Ascending aorta (tissue), 2 donors: ENCODE measurements around the gene YJU2. TPM values are rescaled to one million over a fixed set of nuclear protein-coding genes. Genes with fewer than 3 reads are reported as not detected.
A peak's percentile ranks its signal among the peaks of the same experiment; 100 is the strongest.
"Not testable (repeated sequence)": the region's sequence is repeated elsewhere in the genome, so short reads cannot be mapped to it uniquely, and the experiment has no call there.

Source experiments
- DNase-seq, 2 donors: peaks; one replicate each; pipeline ENCODE4 v3.0.0-alpha.2; 2019; ENCODE audit warnings: low spot score in 2 of 2
- H3K27ac ChIP-seq, 2 donors: fragments of 200-600 bp; sonication (generic); one replicate each; pipeline ENCODE4 v1.5.1; 2016 to 2017; ENCODE audit warnings: mild to moderate bottlenecking in 1 of 2
- H3K27me3 ChIP-seq: fragments of 200-600 bp; sonication (generic); one replicate; pipeline ENCODE4 v1.5.1; 2017
- H3K36me3 ChIP-seq, 2 donors: fragments of 200-600 bp; sonication (generic); one replicate each; pipeline ENCODE4 v1.5.1; 2016
- H3K4me1 ChIP-seq, 2 donors: fragments of 200-600 bp; sonication (generic); one replicate each; pipeline ENCODE4 v1.5.1; 2016 to 2017; ENCODE audit warnings: mild to moderate bottlenecking in 1 of 2
- H3K4me3 ChIP-seq, 2 donors: fragments of 200-600 bp; sonication (generic); one replicate each; pipeline ENCODE4 v1.5.1; 2016 to 2017; ENCODE audit warnings: mild to moderate bottlenecking in 1 of 2
- H3K9me3 ChIP-seq, 2 donors: fragments of 200-600 bp; sonication (generic); one replicate each; pipeline ENCODE4 v1.5.1; 2016
- CTCF ChIP-seq, 3 experiments: fragments of 200-600 bp in 2 of 3; fragments of 450-650 bp in 1 of 3; sonication (generic) in 2 of 3; IDR thresholded peaks; one replicate each; pipeline ENCODE4 v1.5.1; 2016 to 2019; ENCODE audit warnings: antibody characterized with exemption in 3 of 3, mild to moderate bottlenecking in 1 of 3, moderate library complexity in 1 of 3
- intact Hi-C: fragments of 100-400 bp; cut with DNase I; formaldehyde crosslinking; loops from one replicate; pipeline ENCODE4 v1.15.1; 2023
- total RNA-seq: library from RNA; depleted of rRNA; stranded (reverse); fragments of >200 nt; gene quantifications from one replicate; pipeline ENCODE4 v1.1.0, GENCODE V29; 2016

The YJU2 gene
- total RNA-seq, 1 donor from 2014 or later: 64.6 TPM

GRCh38 chr19:4268816-4269430 is 22.0 kb downstream of the YJU2 start:
- no peaks in the 10 kb centered on the region for H3K9me3 ChIP-seq
- H3K36me3 ChIP-seq: peaks cover 32 to 58% of the 10 kb centered on the region in 2 donors
- no peak for DNase-seq
- H3K27ac ChIP-seq: no peak overlapping the region
- no peaks in the 10 kb centered on the region for H3K27me3 ChIP-seq
- H3K4me1 ChIP-seq: no peaks in the 10 kb centered on the region
- intact Hi-C loops: loop anchor here (2.0 to 5.0 kb wide), 2 partner anchors 83 to 132 kb away; partner anchors contain the start of gene SH3GL1
- TF ChIP-seq CTCF (IDR thresholded peaks at IDR 0.05): no peak
- no peak overlapping the region for H3K4me3 ChIP-seq

DNA sequence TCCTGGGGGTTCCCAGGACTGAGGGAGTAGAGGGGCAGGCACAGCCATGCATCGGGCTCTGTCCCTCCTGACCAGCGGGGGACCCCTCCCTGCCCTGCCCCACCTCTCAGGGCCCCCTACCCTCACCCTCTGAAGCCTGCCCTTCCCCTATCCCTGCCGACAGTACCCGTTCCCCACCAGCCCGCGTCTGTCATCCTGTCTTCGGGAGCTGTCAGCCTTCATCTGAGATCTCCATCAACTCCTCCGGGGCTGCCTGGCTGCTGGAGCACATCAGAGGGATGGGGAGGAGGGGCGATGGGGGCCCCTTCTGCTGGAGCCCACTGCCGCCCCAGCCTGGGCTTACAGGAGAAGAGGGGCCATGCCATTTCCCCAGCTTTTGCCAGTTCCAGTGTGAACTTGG is 26.0 kb downstream of the YJU2 start:
- intact Hi-C loops: loop anchor here (2.0 kb wide), 1 partner anchor 32 kb away; the partner anchor contains the start of gene FSD1
- DNase-seq: no peak
- H3K9me3 ChIP-seq: no peaks in the 10 kb centered on the region
- H3K4me1 ChIP-seq: no peaks in the 10 kb centered on the region
- H3K27me3 ChIP-seq: no peaks in the 10 kb centered on the region
- H3K4me3 ChIP-seq: no peak overlapping the region
- H3K36me3 ChIP-seq: peaks cover 13 to 37% of the 10 kb centered on the region in 2 donors
- TF ChIP-seq CTCF (IDR thresholded peaks at IDR 0.05): no peak
- H3K27ac ChIP-seq: no peak overlapping the region

DNA sequence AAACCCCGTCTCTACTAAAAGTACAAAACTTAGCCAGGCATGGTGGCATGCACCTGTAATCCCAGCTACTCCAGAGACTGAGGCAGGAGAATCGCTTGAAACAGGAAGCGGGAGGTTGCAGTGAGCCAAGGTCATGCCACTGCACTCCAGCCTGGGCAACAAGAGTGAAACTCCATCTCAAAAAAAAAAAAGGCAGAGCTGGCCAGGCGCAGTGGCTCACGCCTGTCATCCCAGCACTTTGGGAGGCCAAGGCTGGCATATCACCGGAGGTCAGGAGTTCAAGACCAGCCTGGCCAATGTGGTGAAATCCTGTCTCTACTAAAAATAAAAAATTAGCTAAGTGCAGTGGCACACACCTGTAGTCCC is 27.4 kb downstream of the YJU2 start:
- intact Hi-C loops, H3K27ac ChIP-seq, H3K4me1 ChIP-seq, H3K4me3 ChIP-seq, DNase-seq, H3K9me3 ChIP-seq: not testable (repeated sequence)
- Histone ChIP-seq H3K36me3 (peaks cover under 1 to 24% of the 10 kb centered on the region in 2 donors), H3K27me3 (peaks cover 10% of the 10 kb centered on the region)

DNA sequence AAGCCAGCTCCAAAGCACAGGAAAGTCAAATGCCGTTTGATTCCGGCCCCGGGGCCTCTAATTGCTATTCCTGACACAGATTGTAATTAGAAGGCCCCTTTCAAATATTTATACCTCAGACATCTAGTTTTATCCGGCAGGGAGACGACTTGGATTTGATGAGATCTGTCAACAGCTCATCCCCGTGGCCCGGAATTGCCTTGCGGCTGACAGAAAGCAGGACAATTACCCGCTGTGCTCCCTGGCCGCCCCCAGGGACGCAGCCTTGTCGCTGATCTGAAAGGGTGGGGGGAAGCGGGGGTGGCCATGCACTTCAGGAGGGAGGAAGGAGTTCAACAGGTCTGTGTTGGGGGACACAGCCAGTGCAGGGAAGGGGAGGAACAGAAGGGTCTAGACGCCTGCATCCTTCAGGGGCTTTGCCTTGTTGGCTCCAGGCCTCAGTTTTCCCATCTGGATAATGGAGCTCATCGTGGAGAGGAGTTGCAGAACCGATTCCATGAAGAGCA is 30.4 kb downstream of the YJU2 start:
- intact Hi-C loops: no loop called here
- H3K9me3 ChIP-seq: no peaks in the 10 kb centered on the region
- no peak for DNase-seq
- H3K36me3 ChIP-seq: no peaks in the 10 kb centered on the region
- H3K4me3 ChIP-seq: no peak overlapping the region
- no peak overlapping the region for H3K27ac ChIP-seq
- peaks cover 6 to 8% of the 10 kb centered on the region in 2 donors for H3K4me1 ChIP-seq
- H3K27me3 ChIP-seq: peaks cover 22% of the 10 kb centered on the region
- no peak for TF ChIP-seq CTCF (IDR thresholded peaks at IDR 0.05)

DNA sequence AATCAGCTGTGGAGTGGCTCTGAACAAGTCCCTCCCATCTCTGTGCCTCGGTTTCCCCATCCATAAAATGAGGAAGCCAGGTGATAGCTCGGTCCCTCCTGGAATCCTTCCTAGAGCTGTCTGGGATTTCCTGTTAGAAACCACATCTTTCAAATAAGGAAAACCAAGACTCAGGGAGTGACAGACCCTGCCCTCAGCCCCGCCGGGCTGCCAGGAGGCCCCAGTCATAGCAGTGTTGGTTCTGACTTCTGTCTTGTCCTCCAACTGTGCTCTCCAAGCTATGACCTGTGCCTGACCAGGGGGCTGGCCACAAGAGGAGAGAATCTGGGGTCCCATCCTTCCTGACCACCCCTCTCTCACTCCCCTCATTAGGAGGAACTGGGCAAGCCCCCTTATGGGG is 31.1 kb downstream of the YJU2 start:
- no peak overlapping the region for H3K4me3 ChIP-seq
- no peak overlapping the region for H3K27ac ChIP-seq
- H3K4me1 ChIP-seq: peaks cover 6 to 8% of the 10 kb centered on the region in 2 donors
- no peaks in the 10 kb centered on the region for H3K9me3 ChIP-seq
- no peak for TF ChIP-seq CTCF (IDR thresholded peaks at IDR 0.05)
- peaks cover 22% of the 10 kb centered on the region for H3K27me3 ChIP-seq
- no peaks in the 10 kb centered on the region for H3K36me3 ChIP-seq
- intact Hi-C loops: no loop called here
- no peak for DNase-seq

DNA sequence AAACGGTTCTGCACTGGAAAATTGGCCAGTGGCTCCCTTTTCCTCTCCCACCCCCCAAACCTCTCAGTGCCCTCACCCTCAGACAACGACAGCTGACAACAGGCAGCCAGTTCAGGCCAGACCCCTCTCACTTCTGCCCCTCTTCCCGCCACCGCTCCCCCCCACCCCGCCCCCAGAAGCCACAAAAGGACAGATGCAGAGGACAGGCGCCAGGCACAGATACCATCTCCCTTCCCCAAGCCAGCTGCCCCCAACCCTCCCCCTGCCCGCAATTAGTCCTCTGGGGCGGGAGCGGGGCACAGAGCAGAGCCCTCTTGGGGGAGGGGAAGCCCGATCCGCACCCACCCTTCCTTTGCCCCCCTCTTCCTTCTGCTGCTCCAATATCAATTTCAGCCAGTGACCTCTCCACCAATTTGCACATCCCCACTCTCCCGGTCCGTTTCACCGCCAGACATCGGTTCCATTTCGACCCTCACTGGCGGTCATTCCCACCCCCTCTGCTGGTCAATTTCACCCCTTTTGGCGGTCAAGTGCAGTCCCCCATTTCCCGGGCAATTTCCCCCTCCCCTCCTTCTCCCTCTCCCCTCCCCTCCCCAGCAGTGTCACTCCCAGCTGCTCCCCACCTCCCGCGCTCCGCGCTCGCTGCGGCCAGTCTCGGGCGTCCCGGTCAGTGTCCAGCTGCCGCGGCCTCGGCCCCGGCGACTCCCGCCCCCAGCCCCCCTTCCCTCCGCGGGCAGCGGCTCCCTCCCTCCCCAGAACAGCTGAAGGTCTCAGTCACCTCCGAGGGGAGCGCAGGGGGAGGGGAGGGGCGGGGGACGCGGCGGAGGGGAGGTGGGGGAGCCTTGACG is 31.8 kb downstream of the YJU2 start, which contains the start of gene SHD:
TSS of gene SHD (plus strand) at position 848 of the 848 bp plus-strand sequence. CDS start 798 bp downstream, outside the sequence.
- Histone ChIP-seq H3K36me3 (no peaks in the 10 kb centered on the region), H3K4me3 (peak within 1 kb of the TSS; percentile 33 to 44), H3K27me3 (peaks cover 22% of the 10 kb centered on the region), H3K9me3 (no peaks in the 10 kb centered on the region), H3K4me1 (peaks cover 6 to 8% of the 10 kb centered on the region in 2 donors), H3K27ac (no peak within 1 kb of the TSS)
- DNase-seq: no peak
- TF ChIP-seq CTCF (IDR thresholded peaks at IDR 0.05): no peak
- intact Hi-C loops: no loop called here
